Hematopoietic multipotent progenitor cell (in vitro differentiated cells): ENCODE measurements around the gene HOXD4. TPM values are rescaled to one million over a fixed set of nuclear protein-coding genes. Genes with fewer than 3 reads are reported as not detected.

Experiments
- DNase-seq, 3 donors: peaks; one replicate each; pipeline ENCODE4 v3.0.0-alpha.2; 2011 to 2015; ENCODE audit warnings: low read depth in 2 of 3, low spot score in 2 of 3
- total RNA-seq: library from RNA; depleted of rRNA; stranded (reverse); fragments of >200 nt; gene quantifications from one replicate; pipeline ENCODE4 v1.2.3, GENCODE V29; 2012

Gene HOXD4
- total RNA-seq, 1 donor = not detected

DNA sequence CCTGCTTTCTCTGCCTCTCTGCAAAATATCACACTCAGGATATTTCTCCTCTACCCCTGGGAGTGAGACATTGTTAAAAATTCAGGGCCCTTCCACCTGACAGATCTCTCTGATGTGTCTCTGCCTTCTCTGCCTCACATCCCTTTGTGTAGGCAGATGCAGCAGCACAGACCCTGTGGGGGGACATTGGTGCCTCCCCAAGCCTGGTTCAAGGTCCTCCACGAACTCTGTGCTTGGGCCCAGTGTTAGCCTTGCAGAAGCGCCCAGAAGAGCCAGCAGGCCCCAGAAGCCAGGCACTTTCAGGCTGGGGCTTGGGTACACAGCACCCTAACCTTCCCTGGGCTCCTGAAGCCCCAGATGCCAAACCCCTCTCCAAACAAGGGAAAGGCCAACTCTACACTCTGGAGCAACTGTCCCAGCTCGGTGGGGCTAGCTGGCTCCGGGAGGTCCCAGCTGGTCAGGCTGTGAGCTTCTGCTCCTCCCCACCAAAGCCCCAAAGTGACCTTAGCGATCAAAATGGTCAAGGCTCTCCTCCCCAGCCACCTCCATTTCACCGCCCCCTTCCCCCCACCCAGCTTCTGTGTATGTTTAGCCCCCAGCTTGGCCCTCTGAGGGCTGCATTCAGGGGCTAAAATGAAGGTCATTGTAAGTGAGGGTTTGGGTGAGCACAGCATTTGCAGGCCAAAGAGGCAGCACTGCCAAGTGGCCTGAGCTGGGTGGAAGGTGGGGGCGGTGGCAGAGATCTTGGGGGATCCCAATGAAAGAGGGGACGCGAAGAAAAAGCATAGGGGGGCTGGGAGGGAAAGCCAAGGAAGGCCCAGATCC lies 26.2 kb upstream of the HOXD4 start:
- DNase-seq = no peak

DNA sequence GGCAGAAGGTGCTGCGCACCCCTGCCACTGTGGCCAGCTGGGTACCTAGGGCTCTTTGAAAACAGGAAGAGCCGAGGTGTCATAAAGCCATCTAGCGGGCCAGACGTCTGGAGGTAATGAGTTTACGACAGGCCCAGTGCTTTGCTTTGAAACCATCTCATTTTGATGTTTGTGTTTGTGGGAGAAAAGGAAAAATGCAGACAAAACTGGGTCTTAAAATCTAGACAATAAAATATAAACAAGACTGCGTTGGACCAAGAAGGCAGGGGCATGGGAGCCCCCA lies 25.6 kb upstream of the HOXD4 start:
- DNase-seq = no peak

DNA sequence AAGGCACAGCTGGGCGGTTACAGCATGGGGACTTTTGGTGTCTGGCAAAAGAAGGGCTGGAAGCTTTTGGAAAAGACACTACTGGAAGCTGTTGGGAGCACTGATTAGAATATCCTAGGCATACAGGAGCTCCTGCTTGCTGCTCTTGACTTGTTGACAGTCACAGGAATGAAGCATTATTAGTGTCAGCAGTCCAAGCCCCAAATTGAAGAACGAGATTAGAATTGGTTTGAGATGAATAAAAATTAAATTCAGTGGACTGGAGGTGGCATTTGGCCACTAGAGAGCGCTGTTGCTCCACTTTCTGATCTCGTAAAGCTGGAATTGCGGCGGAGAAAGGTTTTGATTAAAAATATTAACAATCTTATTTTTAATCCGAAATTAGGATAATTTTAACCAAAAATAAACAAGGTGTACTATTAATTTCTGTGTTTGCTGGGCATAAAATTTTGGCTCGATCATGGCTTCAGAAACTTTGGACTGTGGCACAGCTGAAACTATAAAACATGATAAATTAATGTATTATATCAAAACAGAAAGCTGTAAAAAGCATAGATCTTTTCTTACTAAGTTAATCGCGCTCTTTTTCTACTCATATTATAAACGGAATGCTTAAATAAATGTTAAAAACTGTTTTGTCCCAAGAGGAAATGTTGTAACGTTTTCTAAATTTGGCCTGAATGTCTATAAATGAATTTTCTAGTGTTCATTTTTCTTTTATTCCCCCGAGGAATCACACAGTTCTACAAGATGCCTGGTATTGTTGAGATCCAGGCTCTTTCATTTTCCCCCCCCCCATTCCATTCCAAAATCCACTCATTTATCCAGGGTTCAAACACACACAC lies 24.2 kb upstream of the HOXD4 start:
- peak; percentile 61 to 80 (median 71) for DNase-seq

DNA sequence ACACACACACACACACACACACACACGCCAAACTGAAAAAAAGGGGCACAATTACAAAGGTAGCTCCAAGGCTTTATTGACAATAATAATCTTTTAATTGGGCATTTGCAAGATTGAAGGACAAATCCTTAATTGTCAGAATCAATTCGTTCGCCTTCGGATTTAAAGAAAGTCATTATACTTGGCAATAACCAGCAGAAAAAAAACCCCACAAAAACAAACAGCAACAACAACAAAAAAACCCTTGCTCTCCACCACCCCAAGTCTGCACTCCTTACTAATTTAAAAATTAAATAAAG lies 23.6 kb upstream of the HOXD4 start:
- no peak for DNase-seq

- no peak for DNase-seq
These were observed 23.0 kb upstream of the HOXD4 start for GRCh38 chr2:176128172-176128981.

DNA sequence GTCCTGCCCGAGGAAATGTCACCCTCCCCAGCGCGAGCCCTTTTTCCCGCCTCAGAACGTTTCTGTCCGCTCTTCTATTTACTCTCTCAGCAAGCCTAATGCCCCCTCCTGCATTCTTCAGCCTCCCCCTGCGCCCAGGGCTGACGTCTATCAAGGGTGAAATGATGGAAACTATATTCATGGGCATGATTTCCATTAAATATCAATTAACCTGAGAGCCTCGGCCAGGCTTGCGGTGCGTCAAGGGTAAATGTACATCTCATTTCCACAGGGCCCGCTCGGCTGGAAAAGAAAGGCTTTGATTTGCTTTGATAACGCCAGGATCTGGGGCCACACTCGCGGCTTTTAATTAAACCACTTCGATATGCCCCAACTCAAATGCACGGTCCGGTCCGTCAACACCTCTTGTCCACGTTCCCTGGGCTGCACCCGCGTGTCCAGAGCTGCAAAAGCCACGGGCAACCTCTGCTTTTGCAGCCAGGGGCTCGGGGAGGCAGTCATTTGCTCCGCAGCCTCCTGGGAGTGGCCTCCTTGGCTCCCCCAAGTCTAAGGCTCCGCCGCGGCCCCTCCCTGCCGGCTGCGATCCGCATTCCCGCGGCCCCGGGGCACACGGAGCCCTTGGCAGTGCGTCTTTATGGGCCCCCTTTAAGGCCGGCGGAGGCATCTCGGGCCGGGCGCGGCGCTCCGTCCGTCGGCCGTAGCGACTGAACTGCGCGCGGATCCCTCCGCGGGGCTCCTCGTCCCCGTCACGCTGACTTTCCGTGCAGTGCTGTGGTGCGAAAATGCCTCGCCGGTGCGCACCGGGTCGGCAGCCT lies 22.2 kb upstream of the HOXD4 start, which contains the start of gene HOXD8:
HOXD8 (plus strand) TSS at position 724 of the 815 bp plus-strand sequence. CDS start 662 bp downstream, outside the sequence.
- DNase-seq = no peak

- no peak for DNase-seq
These were observed 21.6 kb upstream of the HOXD4 start for GRCh38 chr2:176129813-176130146.

- DNase-seq = no peak
These were observed 21.0 kb upstream of the HOXD4 start for GRCh38 chr2:176130147-176130956.

- no peak for DNase-seq
These were observed 20.1 kb upstream of the HOXD4 start for GRCh38 chr2:176130957-176131847.

DNA sequence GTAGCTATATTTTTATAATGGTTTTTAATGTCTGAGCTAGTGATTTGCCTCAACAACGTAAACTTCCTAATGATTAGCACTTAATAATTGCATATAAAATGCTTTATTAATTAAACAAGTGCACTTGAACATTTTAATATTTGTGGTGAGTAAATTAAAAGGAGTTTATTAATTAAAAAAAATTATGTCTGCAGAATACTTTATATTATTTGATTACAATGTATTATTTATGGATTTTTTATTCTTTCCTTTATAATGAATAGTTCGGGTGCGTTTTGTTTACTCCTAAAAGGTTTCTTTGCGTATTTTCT lies 19.5 kb upstream of the HOXD4 start:
- DNase-seq = no peak

- peak in 2 of 3 donors; percentile 62 to 65 for DNase-seq
These were observed 18.9 kb upstream of the HOXD4 start for GRCh38 chr2:176132205-176133171.

DNA sequence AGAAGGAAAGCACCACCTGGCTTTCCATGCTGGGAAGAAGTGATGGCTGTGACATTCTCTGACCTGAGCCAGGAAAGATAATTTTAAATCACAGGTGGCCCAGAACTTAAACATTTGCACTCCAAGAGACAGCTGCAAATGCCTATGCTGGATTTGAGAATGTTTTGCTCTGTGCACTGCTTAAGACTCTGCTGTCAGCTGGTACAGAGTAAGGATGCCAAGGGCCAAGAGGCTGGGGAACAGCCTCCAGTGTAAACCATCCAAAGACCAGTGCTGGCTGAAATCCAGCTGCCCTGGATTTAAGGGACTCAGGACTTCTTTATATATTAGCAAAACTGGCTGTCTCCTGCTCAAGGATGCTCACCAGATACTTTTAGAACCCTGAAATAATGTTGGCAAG lies 18.0 kb upstream of the HOXD4 start:
- DNase-seq = no peak

DNA sequence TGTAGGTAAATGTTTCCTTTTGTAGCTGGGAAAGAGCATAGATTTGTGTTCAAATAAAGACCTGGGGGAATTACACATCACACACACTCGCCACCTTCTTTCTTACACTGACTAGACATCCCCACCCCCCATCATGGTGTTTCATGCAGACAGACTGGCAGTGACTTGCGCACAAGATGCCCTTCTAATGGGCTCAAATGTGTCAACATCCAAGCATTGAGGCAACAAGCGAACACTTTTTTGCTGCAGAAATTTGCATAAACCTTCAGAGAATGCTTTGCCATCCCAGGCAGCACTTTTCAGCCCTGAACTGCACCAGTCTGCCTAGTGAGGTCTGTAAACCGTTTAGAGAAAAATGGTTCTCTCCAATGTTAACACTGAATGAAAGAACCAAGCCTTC lies 17.3 kb upstream of the HOXD4 start:
- no peak for DNase-seq

DNA sequence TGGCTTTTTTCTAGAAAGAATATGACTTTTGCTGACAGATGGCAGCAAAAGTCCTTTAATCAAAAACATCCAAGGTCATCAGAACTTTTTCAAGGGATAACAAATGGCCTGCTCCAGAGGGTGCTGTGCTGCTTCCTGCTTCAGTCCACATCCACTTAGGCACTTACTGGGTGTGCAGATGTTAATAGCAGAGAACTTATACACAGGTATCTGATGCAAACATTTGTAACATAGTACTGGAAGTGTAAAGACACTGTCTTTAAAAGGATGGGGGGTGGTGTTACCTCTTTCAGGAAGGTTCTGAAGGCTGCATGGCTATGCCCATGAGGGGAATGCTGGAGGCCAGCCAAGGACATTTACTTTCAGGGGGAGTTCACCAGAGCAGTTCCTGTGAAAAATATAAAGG lies 16.3 kb upstream of the HOXD4 start:
- DNase-seq = no peak

- DNase-seq = no peak
These were observed 14.7 kb upstream of the HOXD4 start for GRCh38 chr2:176136374-176137251.

- DNase-seq = no peak
These were observed 14.1 kb upstream of the HOXD4 start for GRCh38 chr2:176137252-176137580.

DNA sequence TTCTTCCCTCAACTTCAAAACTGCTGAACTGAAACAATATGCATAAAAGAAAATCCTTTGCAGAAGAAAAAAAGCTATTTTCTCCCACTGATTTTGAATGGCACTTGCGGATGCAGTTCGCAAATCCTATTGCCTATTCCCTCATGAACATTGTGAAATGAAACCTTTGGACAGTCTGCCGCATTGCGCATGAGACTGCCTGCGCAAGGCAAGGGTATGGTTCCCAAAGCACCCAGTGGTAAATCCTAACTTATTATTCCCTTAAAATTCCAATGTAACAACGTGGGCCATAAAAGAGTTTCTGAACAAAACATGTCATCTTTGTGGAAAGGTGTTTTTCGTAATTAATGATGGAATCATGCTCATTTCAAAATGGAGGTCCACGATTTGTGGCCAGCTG lies 13.4 kb upstream of the HOXD4 start:
- DNase-seq = no peak
